ENCODE data around the gene OTULINL.

Gene OTULINL

DNA sequence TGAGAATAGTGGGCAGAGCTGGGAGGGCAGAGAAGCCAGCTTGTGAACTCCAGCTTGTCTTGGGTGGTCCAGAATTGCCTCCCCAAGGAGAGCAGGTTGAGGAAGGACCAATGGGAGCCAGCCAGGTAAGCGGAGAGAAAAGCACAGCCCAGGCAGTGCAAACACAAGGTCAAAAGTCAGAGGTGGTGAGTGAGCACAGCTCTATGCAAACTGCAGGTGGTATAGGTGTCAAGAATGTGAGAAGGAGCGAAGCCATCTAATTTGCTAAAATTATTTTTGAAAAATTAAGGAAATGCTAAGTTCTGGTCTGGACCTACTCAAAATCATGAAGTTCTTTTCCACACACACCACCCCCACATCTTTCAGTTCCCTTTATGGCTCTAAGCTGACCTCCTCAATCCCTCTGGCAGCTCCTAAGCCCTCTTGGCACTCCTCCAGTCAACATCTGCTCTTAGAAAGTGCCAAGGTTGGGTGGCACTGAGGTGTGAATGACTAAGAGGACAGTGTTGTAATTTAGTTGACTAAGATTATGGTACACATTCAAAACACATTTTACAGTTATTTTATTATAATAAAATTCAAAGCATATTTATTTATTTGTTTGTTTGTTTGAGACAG, 6.6 kb upstream of the OTULINL start:
- POLR2A ChIA-PET, result no interaction called here
- DNase-seq (ENCODE audit: extremely low spot score), result no peak
- TF ChIP-seq SUZ12 (IDR thresholded peaks at IDR 0.05) (no peak), CTBP1 (IDR thresholded peaks at IDR 0.05; ENCODE audit: borderline replicate concordance) (no peak), FOXM1 (IDR thresholded peaks at IDR 0.05; ENCODE audit: borderline replicate concordance) (no peak)
- CTCF ChIA-PET, result no interaction called here

DNA sequence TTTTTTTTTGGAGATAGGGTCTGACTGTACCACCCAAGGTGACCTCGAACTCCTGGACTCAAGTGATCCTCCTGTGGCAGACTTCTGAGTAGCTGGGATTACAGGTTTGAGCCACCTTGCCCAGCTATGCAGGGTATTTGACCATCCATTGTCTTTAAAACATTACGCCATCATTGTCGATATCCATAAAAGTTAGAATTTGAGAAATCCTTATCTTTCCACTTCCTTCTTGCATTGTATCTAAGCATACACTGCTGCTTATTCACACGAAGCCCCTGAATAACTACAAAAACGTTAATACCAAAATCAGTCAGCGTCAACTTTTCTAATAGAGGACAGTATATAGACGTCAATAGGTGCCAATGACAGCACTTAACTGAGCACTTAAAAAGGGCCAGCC, 5.4 kb upstream of the OTULINL start:
- TF ChIP-seq ZNF384 (IDR thresholded peaks at IDR 0.05) (no peak), L3MBTL2 (conservative IDR thresholded peaks at IDR 0.05) (no peak), SP1 (IDR thresholded peaks at IDR 0.05) (no peak), LEF1 (IDR thresholded peaks at IDR 0.05; ENCODE audit: borderline replicate concordance) (no peak), FOXK2 (IDR thresholded peaks at IDR 0.05) (no peak), CTBP1 (IDR thresholded peaks at IDR 0.05; ENCODE audit: borderline replicate concordance) (no peak)
- TF ChIP-seq, protein P1, sequence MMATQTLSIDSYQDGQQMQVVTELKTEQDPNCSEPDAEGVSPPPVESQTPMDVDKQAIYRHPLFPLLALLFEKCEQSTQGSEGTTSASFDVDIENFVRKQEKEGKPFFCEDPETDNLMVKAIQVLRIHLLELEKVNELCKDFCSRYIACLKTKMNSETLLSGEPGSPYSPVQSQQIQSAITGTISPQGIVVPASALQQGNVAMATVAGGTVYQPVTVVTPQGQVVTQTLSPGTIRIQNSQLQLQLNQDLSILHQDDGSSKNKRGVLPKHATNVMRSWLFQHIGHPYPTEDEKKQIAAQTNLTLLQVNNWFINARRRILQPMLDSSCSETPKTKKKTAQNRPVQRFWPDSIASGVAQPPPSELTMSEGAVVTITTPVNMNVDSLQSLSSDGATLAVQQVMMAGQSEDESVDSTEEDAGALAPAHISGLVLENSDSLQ (IDR thresholded peaks at IDR 0.05), result no peak
- DNase-seq (ENCODE audit: extremely low spot score), result no peak
- ChIA-PET POLR2A (no interaction called here), CTCF (no interaction called here)

DNA sequence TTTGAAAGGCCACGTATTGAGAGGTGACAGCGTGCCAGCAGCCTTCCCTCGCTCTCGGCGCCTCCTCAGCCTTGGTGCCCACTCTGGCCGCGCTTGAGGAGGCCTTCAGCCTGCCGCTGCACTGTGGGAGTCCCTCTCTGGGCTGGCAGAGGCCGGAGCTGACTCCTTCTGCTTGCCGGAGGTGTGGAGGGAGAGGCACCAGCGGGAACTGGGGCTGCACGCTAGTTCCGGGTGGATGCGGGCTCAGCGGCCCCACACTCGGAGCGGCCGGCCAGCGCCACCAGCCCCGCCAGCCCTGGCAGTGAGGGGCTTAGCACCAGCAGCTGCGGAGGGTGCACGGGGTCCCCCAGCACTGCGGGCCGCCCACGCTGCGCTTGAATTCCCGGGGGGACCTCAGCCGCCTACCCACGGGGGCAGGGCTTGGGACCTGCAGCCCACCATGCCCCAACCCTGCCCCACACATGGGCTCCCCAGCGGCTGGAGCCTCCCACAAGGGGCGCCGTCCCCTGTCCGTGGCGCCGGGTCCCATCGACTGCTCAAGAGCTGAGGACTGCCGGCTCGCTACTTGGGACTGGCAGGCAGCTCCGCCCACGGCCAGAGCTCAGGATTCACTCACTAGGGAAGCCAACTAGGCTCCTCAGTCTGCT, 4.4 kb upstream of the OTULINL start:
- TF ChIP-seq CTBP1 (IDR thresholded peaks at IDR 0.05; ENCODE audit: borderline replicate concordance) (no peak), LEF1 (IDR thresholded peaks at IDR 0.05; ENCODE audit: borderline replicate concordance) (no peak), NFRKB (IDR thresholded peaks at IDR 0.05) (no peak), ZNF384 (IDR thresholded peaks at IDR 0.05) (no peak), SP1 (IDR thresholded peaks at IDR 0.05) (no peak), FOXM1 (IDR thresholded peaks at IDR 0.05; ENCODE audit: borderline replicate concordance) (no peak), ARNT (IDR thresholded peaks at IDR 0.05) (no peak), FOXK2 (IDR thresholded peaks at IDR 0.05) (no peak), HDGF (IDR thresholded peaks at IDR 0.05; ENCODE audit: borderline replicate concordance) (no peak), TARDBP (IDR thresholded peaks at IDR 0.05) (no peak), SUZ12 (IDR thresholded peaks at IDR 0.05) (no peak), FOXA1 (IDR thresholded peaks at IDR 0.05) (no peak), ELF4 (IDR thresholded peaks at IDR 0.05) (no peak), L3MBTL2 (conservative IDR thresholded peaks at IDR 0.05) (no peak), BHLHE40 (IDR thresholded peaks at IDR 0.05; ENCODE audit: borderline replicate concordance) (no peak)
- TF ChIP-seq, protein P1 (IDR thresholded peaks at IDR 0.05), result no peak
- ChIA-PET CTCF (no interaction called here), POLR2A (no interaction called here)
- DNase-seq (ENCODE audit: extremely low spot score), result no peak

DNA sequence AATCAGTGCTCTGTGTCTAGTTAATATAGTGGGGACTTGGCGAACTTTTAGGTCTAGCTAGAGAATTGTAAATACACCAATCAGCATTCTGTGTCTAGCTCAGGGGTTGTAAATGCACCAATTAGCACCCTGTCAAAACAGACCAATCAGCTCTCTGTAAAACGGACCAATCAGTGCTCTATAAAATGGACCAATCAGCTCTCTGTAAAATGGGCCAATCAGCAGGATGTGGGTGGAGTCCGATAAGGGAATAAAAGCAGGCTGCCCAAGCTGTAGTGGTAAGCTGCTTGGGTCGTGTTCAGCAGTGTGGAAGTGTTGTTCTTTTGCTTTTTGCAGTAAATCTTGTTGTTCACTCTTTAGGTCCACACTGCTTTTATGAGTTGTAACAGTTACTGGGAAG, 3.6 kb upstream of the OTULINL start:
- CTCF ChIA-PET, result interaction anchor here (0.6 kb wide), 1 partner anchor 51 kb away, joined by 3 read pairs; no protein-coding TSS in a partner anchor
- POLR2A ChIA-PET, result no interaction called here
- DNase-seq (ENCODE audit: extremely low spot score), result no peak
- TF ChIP-seq ARNT (IDR thresholded peaks at IDR 0.05) (no peak), L3MBTL2 (conservative IDR thresholded peaks at IDR 0.05) (no peak), BHLHE40 (IDR thresholded peaks at IDR 0.05; ENCODE audit: borderline replicate concordance) (no peak), LEF1 (IDR thresholded peaks at IDR 0.05; ENCODE audit: borderline replicate concordance) (no peak), NFRKB (IDR thresholded peaks at IDR 0.05) (no peak), FOXK2 (IDR thresholded peaks at IDR 0.05) (no peak), ZNF384 (IDR thresholded peaks at IDR 0.05) (no peak), ELF4 (IDR thresholded peaks at IDR 0.05) (no peak), HDGF (IDR thresholded peaks at IDR 0.05; ENCODE audit: borderline replicate concordance) (no peak), FOXA1 (IDR thresholded peaks at IDR 0.05) (no peak), SUZ12 (IDR thresholded peaks at IDR 0.05) (no peak), FOXM1 (IDR thresholded peaks at IDR 0.05; ENCODE audit: borderline replicate concordance) (no peak), CTBP1 (IDR thresholded peaks at IDR 0.05; ENCODE audit: borderline replicate concordance) (no peak), TARDBP (IDR thresholded peaks at IDR 0.05) (no peak)
- TF ChIP-seq, protein P1 (IDR thresholded peaks at IDR 0.05), result no peak

DNA sequence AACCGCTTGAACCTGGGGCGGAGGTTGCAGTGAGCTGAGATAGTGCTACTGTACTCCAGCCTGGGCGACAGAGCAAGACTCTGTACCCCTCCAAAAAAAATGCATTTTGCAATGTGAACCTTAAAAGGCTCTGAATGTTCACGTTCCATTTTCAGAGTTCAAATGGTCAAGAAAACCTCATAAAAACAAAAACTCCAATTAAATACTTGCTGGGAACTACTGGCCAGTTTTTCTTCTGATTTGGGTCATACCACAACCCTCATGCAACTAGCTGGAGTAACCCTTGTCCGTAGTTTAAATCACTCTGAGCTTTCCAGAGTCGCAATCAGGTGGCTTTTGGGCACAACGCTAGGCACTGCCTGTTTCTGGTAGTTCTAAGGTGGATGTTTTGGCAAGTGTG, 2.3 kb upstream of the OTULINL start:
- no peak for DNase-seq (ENCODE audit: extremely low spot score)
- ChIA-PET POLR2A (no interaction called here), CTCF (no interaction called here)
- TF ChIP-seq HDGF (IDR thresholded peaks at IDR 0.05; ENCODE audit: borderline replicate concordance) (no peak), CTBP1 (IDR thresholded peaks at IDR 0.05; ENCODE audit: borderline replicate concordance) (no peak), SP1 (IDR thresholded peaks at IDR 0.05) (no peak), LEF1 (IDR thresholded peaks at IDR 0.05; ENCODE audit: borderline replicate concordance) (no peak), SUZ12 (IDR thresholded peaks at IDR 0.05) (no peak), NFRKB (IDR thresholded peaks at IDR 0.05) (no peak), BHLHE40 (IDR thresholded peaks at IDR 0.05; ENCODE audit: borderline replicate concordance) (no peak), FOXM1 (IDR thresholded peaks at IDR 0.05; ENCODE audit: borderline replicate concordance) (no peak), TARDBP (IDR thresholded peaks at IDR 0.05) (no peak), FOXA1 (IDR thresholded peaks at IDR 0.05) (no peak), ZNF384 (IDR thresholded peaks at IDR 0.05) (no peak), FOXK2 (IDR thresholded peaks at IDR 0.05) (no peak), ELF4 (IDR thresholded peaks at IDR 0.05) (no peak), L3MBTL2 (conservative IDR thresholded peaks at IDR 0.05) (no peak), ARNT (IDR thresholded peaks at IDR 0.05) (no peak)
- TF ChIP-seq, protein P1 (IDR thresholded peaks at IDR 0.05), result no peak

Measured in HEK293T (cell line).